Liver (tissue), 9 donors: ENCODE data around the gene HSD3B1. TPM values are rescaled to one million over a fixed set of nuclear protein-coding genes. Genes with fewer than 3 reads are reported as not detected.

Experiments used
- DNase-seq: peaks from one replicate; pipeline ENCODE4 v3.0.0-alpha.2; 2017; ENCODE audit warnings: low spot score
- H3K27ac ChIP-seq, 2 donors: one replicate each; pipeline ENCODE4 v1.7.0; 2013; ENCODE audit warnings: inconsistent platforms in 2 of 2, low read length in 2 of 2, control low read depth in 1 of 2, low read depth in 1 of 2, mild to moderate bottlenecking in 1 of 2
- H3K27me3 ChIP-seq, 4 donors: one replicate each; pipeline versions ENCODE4 v1.6.1 to v1.7.0; 2013; ENCODE audit warnings: low read length in 3 of 4, inconsistent platforms in 1 of 4, mild to moderate bottlenecking in 1 of 4, moderate library complexity in 1 of 4; ENCODE audit not compliant: control insufficient read depth in 4 of 4, insufficient read depth in 4 of 4
- H3K36me3 ChIP-seq, 4 donors: one replicate each; pipeline versions ENCODE4 v1.6.1 to v1.7.0; 2013; ENCODE audit warnings: low read length in 3 of 4, mild to moderate bottlenecking in 3 of 4, low read depth in 1 of 4, moderate library complexity in 1 of 4; ENCODE audit not compliant: control insufficient read depth in 4 of 4, insufficient read depth in 3 of 4
- H3K4me1 ChIP-seq, 4 donors: one replicate each; pipeline versions ENCODE4 v1.6.1 to v1.7.0; 2013; ENCODE audit warnings: low read length in 3 of 4, mild to moderate bottlenecking in 3 of 4, moderate library complexity in 1 of 4; ENCODE audit not compliant: control insufficient read depth in 4 of 4, insufficient read depth in 4 of 4
- H3K4me3 ChIP-seq, 3 donors: one replicate each; pipeline versions ENCODE4 v1.6.1 to v1.7.0; 2013; ENCODE audit warnings: low read length in 3 of 3, control low read depth in 1 of 3, low read depth in 1 of 3, mild to moderate bottlenecking in 1 of 3
- H3K9ac ChIP-seq, 2 donors: one replicate each; pipeline ENCODE4 v1.7.0; 2013; ENCODE audit warnings: low read length in 2 of 2, mild to moderate bottlenecking in 2 of 2, moderate library complexity in 2 of 2, control low read depth in 1 of 2, low read depth in 1 of 2
- H3K9me3 ChIP-seq, 4 donors: one replicate each; pipeline versions ENCODE4 v1.6.1 to v1.7.0; 2013; ENCODE audit warnings: low read length in 3 of 4; ENCODE audit not compliant: control insufficient read depth in 4 of 4
- EGR1 ChIP-seq, 2 donors: IDR thresholded peaks; 2 replicates each; pipeline ENCODE4 v1.6.1; 2016 to 2018; ENCODE audit warnings: antibody characterized with exemption in 2 of 2, low read depth in 2 of 2
- FOXA1 ChIP-seq: IDR thresholded peaks from 2 replicates; pipeline ENCODE4 v1.6.1; 2016; ENCODE audit warnings: antibody characterized with exemption
- FOXA2 ChIP-seq: IDR thresholded peaks from 2 replicates; pipeline ENCODE4 v1.6.1; 2016; ENCODE audit warnings: antibody characterized with exemption
- GABPA ChIP-seq, 2 donors: IDR thresholded peaks in 1 of 2; conservative IDR thresholded peaks in 1 of 2; 2 replicates each; pipeline ENCODE4 v1.6.1; 2016; ENCODE audit warnings: antibody characterized with exemption in 2 of 2, mild to moderate bottlenecking in 1 of 2, moderate library complexity in 1 of 2
- HNF4A ChIP-seq, 2 donors: conservative IDR thresholded peaks; 2 replicates each; pipeline ENCODE4 v1.6.1; 2016; ENCODE audit warnings: antibody characterized with exemption in 2 of 2, mild to moderate bottlenecking in 2 of 2
- HNF4G ChIP-seq: IDR thresholded peaks from 2 replicates; pipeline ENCODE4 v1.6.1; 2016; ENCODE audit warnings: antibody characterized with exemption
- JUND ChIP-seq, 2 donors: IDR thresholded peaks; 2 replicates each; pipeline ENCODE4 v1.6.1; 2016; ENCODE audit warnings: antibody characterized with exemption in 2 of 2
- NR2F2 ChIP-seq: IDR thresholded peaks from 2 replicates; pipeline ENCODE4 v1.6.1; 2016; ENCODE audit warnings: antibody characterized with exemption
- RAD21 ChIP-seq, 2 donors: IDR thresholded peaks; 2 replicates each; pipeline ENCODE4 v1.6.1; 2016; ENCODE audit warnings: antibody characterized with exemption in 2 of 2, mild to moderate bottlenecking in 2 of 2
- RXRA ChIP-seq, 2 donors: IDR thresholded peaks; 2 replicates each; pipeline ENCODE4 v1.6.1; 2017 to 2018; ENCODE audit warnings: antibody characterized with exemption in 2 of 2, mild to moderate bottlenecking in 1 of 2
- SP1 ChIP-seq: IDR thresholded peaks from 2 replicates; pipeline ENCODE4 v1.6.1; 2018; ENCODE audit warnings: antibody characterized with exemption, mild to moderate bottlenecking
- TAF1 ChIP-seq: conservative IDR thresholded peaks from 2 replicates; pipeline ENCODE4 v1.6.1; 2016; ENCODE audit warnings: antibody characterized with exemption, mild to moderate bottlenecking
- YY1 ChIP-seq: IDR thresholded peaks from 2 replicates; pipeline ENCODE4 v1.6.1; 2016; ENCODE audit warnings: antibody characterized with exemption, mild to moderate bottlenecking
- WGBS: extraction: QIAGEN DNeasy Blood & Tissue Kit; methylation state at CpG from one replicate; pipeline ENCODE4 v1.1.7; 2013; 5-methylcytosine and 5-hydroxymethylcytosine counted together
- polyA plus RNA-seq, 2 donors: library from polyadenylated mRNA; stranded (reverse) in 1 of 2; unstranded in 1 of 2; fragments of 200-250 nt in 1 of 2; fragments of >200 nt in 1 of 2; fragmentation: Nextera tagmentation in 1 of 2; extraction: Ambion mirVana in 1 of 2; gene quantifications; one replicate each; pipeline versions ENCODE4 v1.2.1 to v1.2.3, GENCODE V29; 2013 to 2015
- total RNA-seq, 2 donors: library from RNA; depleted of rRNA; stranded (reverse); fragments of >200 nt; gene quantifications; one replicate each; pipeline ENCODE4 v1.2.3, GENCODE V29; 2014
- TF ChIP-seq, protein P1 (sequence below): IDR thresholded peaks from 2 replicates; pipeline ENCODE4 v1.6.1; 2016; ENCODE audit warnings: antibody characterized with exemption
- TF ChIP-seq, protein P2 (sequence below): IDR thresholded peaks from 2 replicates; pipeline ENCODE4 v1.6.1; 2016; ENCODE audit warnings: antibody characterized with exemption
- TF ChIP-seq, protein P3 (sequence below): IDR thresholded peaks from 2 replicates; pipeline ENCODE4 v1.6.1; 2016; ENCODE audit warnings: antibody characterized with exemption, mild to moderate bottlenecking
- donor health status: healthy.
- donor health status: healthy.
- donor health status: healthy.
- donor health status: healthy.
- donor health status: healthy.

HSD3B1 gene
- total and polyA plus RNA-seq, 4 donors, result 0.67 TPM; not detected in 3

DNA sequence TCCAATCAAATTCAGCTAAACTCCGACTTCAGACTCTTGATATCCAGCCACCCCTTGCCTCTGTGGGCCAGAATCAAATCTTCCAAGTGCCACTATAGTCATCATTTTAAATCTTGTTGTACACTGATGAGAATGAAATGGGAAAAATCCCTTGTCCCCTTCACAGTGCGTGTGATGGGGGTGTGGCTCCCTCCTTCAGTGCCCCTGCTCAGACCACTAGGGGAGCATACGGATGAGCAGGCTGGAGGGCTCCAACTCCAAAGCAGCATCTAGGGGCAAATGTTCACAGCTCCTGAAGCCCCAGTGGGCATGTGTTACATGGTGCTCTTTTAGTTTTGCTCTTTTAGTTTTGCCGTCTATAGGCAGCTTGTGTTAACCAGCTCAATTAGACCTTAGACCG lies 35.4 kb upstream of the HSD3B1 start:
- TF ChIP-seq GABPA (IDR thresholded peaks at IDR 0.05 in 1 of 2, conservative IDR thresholded peaks at IDR 0.05 in 1 of 2) (no peak), YY1 (no peak), NR2F2 (no peak), FOXA1 (no peak), RXRA (IDR thresholded peaks at IDR 0.05) (no peak), HNF4G (no peak), RAD21 (IDR thresholded peaks at IDR 0.05) (no peak), FOXA2 (no peak), TAF1 (no peak), JUND (IDR thresholded peaks at IDR 0.05) (no peak)
- TF ChIP-seq, protein P1, sequence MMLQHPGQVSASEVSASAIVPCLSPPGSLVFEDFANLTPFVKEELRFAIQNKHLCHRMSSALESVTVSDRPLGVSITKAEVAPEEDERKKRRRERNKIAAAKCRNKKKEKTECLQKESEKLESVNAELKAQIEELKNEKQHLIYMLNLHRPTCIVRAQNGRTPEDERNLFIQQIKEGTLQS, result no peak
- TF ChIP-seq, protein P2, sequence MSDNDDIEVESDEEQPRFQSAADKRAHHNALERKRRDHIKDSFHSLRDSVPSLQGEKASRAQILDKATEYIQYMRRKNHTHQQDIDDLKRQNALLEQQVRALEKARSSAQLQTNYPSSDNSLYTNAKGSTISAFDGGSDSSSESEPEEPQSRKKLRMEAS, result no peak
- H3K9me3 ChIP-seq, result no peaks in the 10 kb centered on the region
- DNase-seq, result no peak
- H3K9ac ChIP-seq, result no peak overlapping the region
- no peaks in the 10 kb centered on the region for H3K27me3 ChIP-seq
- peaks cover 20 to 48% (median 34%) of the 10 kb centered on the region in 4 donors for H3K4me1 ChIP-seq
- 87% methylated on average over 5 of the region's 5 CpGs for WGBS
- no peak overlapping the region for H3K4me3 ChIP-seq
- no peaks in the 10 kb centered on the region for H3K36me3 ChIP-seq
- no peak overlapping the region for H3K27ac ChIP-seq

DNA sequence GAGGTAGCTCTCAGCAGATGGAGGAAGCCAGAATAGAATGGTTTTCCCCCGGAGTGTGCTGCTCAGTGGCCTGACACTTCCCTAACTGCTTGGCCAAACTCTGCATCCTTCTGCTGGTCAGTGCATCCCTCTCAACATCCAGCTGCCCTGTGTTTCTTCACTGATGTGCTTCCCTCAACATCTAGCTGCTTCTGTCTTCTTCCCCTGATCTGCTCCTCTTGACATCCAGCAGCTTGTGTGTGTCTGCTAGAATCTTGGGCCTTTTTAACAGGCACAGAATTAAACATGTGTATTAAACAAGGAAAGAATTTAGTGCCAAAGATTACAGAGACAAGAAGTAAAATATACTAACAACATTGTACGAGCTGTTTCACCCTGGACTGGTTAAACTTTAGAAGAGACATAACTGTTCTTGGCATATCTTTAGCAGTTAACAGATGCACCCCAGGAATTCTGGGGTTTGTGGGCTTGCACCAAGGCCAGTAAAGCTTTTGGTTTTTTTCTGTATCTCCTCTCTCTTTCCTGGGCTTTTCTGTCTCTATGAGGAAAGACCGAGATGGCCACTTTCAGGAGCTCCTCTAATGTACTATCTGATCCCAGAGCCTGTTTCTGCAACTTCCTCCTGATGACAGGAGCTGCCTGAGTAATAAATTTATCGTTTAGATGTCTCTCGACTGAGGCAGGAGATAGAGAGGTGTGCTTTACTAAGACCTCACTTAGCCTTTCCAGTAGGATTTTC lies 34.8 kb upstream of the HSD3B1 start:
- WGBS, result 79% methylated on average over 5 of the region's 5 CpGs
- Histone ChIP-seq H3K27me3 (no peaks in the 10 kb centered on the region), H3K9ac (no peak overlapping the region), H3K4me3 (no peak overlapping the region), H3K9me3 (no peaks in the 10 kb centered on the region), H3K4me1 (peaks cover 14 to 41% (median 27%) of the 10 kb centered on the region in 4 donors), H3K36me3 (no peaks in the 10 kb centered on the region), H3K27ac (no peak overlapping the region)
- TF ChIP-seq RXRA (IDR thresholded peaks at IDR 0.05), result no peak
- no peak for DNase-seq

DNA sequence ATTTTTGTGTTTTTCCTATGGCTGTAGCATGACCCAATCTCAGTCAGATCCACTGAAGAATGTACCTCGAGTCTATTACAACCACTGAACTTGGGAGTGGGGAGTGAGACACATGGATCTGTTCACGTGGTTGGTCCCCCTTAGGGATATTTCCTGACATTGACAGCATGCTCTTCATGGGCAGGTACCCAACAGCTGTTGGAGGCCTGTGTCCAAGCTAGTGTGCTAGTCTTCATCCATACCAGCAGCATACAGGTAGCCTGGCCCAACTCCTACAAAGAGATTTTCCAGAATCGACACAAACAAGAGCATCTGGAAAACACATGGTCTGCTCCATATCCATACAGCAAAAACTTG lies 34.2 kb upstream of the HSD3B1 start:
- Histone ChIP-seq H3K4me3 (no peak overlapping the region), H3K27ac (no peak overlapping the region), H3K27me3 (no peaks in the 10 kb centered on the region), H3K36me3 (no peaks in the 10 kb centered on the region), H3K9ac (no peak overlapping the region), H3K4me1 (peaks cover 11 to 36% (median 22%) of the 10 kb centered on the region in 4 donors), H3K9me3 (no peaks in the 10 kb centered on the region)
- DNase-seq, result no peak
- WGBS, result 79% methylated on average over 3 of the region's 3 CpGs
- no peak for TF ChIP-seq HNF4A (conservative IDR thresholded peaks at IDR 0.05)
- TF ChIP-seq YY1, result no peak
- no peak for TF ChIP-seq HNF4G
- TF ChIP-seq, protein P3, sequence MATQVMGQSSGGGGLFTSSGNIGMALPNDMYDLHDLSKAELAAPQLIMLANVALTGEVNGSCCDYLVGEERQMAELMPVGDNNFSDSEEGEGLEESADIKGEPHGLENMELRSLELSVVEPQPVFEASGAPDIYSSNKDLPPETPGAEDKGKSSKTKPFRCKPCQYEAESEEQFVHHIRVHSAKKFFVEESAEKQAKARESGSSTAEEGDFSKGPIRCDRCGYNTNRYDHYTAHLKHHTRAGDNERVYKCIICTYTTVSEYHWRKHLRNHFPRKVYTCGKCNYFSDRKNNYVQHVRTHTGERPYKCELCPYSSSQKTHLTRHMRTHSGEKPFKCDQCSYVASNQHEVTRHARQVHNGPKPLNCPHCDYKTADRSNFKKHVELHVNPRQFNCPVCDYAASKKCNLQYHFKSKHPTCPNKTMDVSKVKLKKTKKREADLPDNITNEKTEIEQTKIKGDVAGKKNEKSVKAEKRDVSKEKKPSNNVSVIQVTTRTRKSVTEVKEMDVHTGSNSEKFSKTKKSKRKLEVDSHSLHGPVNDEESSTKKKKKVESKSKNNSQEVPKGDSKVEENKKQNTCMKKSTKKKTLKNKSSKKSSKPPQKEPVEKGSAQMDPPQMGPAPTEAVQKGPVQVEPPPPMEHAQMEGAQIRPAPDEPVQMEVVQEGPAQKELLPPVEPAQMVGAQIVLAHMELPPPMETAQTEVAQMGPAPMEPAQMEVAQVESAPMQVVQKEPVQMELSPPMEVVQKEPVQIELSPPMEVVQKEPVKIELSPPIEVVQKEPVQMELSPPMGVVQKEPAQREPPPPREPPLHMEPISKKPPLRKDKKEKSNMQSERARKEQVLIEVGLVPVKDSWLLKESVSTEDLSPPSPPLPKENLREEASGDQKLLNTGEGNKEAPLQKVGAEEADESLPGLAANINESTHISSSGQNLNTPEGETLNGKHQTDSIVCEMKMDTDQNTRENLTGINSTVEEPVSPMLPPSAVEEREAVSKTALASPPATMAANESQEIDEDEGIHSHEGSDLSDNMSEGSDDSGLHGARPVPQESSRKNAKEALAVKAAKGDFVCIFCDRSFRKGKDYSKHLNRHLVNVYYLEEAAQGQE, result no peak
- no peak for TF ChIP-seq FOXA1
- TF ChIP-seq JUND (IDR thresholded peaks at IDR 0.05), result no peak
- no peak for TF ChIP-seq EGR1 (IDR thresholded peaks at IDR 0.05; ENCODE audit: low read depth in 2 of 2)
- TF ChIP-seq, protein P1, result no peak
- TF ChIP-seq TAF1, result no peak
- TF ChIP-seq FOXA2, result no peak
- TF ChIP-seq, protein P2, result no peak
- TF ChIP-seq RAD21 (IDR thresholded peaks at IDR 0.05), result no peak
- no peak for TF ChIP-seq NR2F2
- no peak for TF ChIP-seq SP1
